Panc1 (cell line): ENCODE measurements around the gene CDH6. TPM values are rescaled to one million over a fixed set of nuclear protein-coding genes. Genes with fewer than 3 reads are reported as not detected.

Experiments
- ATAC-seq: fragments of 200-7000 bp; cut with Tn5 transposase; 2 replicates; pipeline ENCODE4 v1.9.1; 2020; ENCODE audit warnings: mild to moderate bottlenecking, moderate library complexity
- BruUV-seq: library from RNA; stranded (reverse); fragments of 400-500 nt; replicated peaks from 2 replicates; lab custom pipeline; 2021; lab: Mats Ljungman, UMichigan
- CTCF ChIA-PET: fragments of 300-600 bp; sonication (Branson Sonifier 250); formaldehyde crosslinking; loops from one replicate; lab custom pipeline; 2022; ENCODE audit warnings: antibody characterized with exemption; lab: Charles Lee
- POLR2A ChIA-PET: fragments of 300-600 bp; sonication (Branson Sonifier 250); formaldehyde crosslinking; loops from one replicate; lab custom pipeline; 2022; ENCODE audit warnings: antibody characterized with exemption; lab: Charles Lee
- DNase-seq: peaks from one replicate; pipeline ENCODE4 v3.0.0-alpha.2; 2010; ENCODE audit warnings: low read depth, low spot score
- H3K27ac ChIP-seq: 2 replicates; pipeline ENCODE4 v1.5.1; 2011; ENCODE audit warnings: mild to moderate bottlenecking, low read length, inconsistent platforms
- H3K27me3 ChIP-seq: fragments of 200-500 bp; sonication (Bioruptor generic); 2 replicates; pipeline ENCODE4 v1.6.0; 2014; ENCODE audit warnings: low read length, inconsistent platforms; ENCODE audit not compliant: control insufficient read depth, insufficient read depth
- H3K36me3 ChIP-seq: fragments of 200-500 bp; sonication (Bioruptor generic); 2 replicates; pipeline ENCODE4 v1.5.1; 2014; ENCODE audit warnings: inconsistent platforms, mild to moderate bottlenecking, low read length, moderate library complexity; ENCODE audit not compliant: control insufficient read depth, insufficient read depth
- H3K4me1 ChIP-seq: 2 replicates; pipeline ENCODE4 v1.5.1; 2011; ENCODE audit warnings: inconsistent platforms, mild to moderate bottlenecking, low read length, moderate library complexity; ENCODE audit not compliant: control insufficient read depth, insufficient read depth
- H3K4me3 ChIP-seq, 2 experiments: 2 replicates each; pipeline ENCODE4 v1.5.1; 2011 to 2012; ENCODE audit warnings: low read depth in 2 of 2, low read length in 2 of 2, mild to moderate bottlenecking in 2 of 2, inconsistent platforms in 1 of 2, moderate library complexity in 1 of 2
- H3K9me3 ChIP-seq: fragments of 200-500 bp; sonication (Bioruptor generic); 2 replicates; pipeline ENCODE4 v1.5.1; 2014; ENCODE audit warnings: low read depth, mild to moderate bottlenecking, inconsistent platforms, low read length, moderate library complexity; ENCODE audit not compliant: control insufficient read depth, insufficient read depth
- POLR2AphosphoS5 ChIP-seq: IDR thresholded peaks from 2 replicates; pipeline ENCODE4 v1.6.1; 2012; ENCODE audit warnings: mild to moderate bottlenecking, low read depth, low read length, moderate library complexity
- SIN3A ChIP-seq: IDR thresholded peaks from 2 replicates; pipeline ENCODE4 v1.6.1; 2012; ENCODE audit warnings: low read depth, mild to moderate bottlenecking, low read length, moderate library complexity, borderline replicate concordance; ENCODE audit not compliant: insufficient read depth
- TCF7L2 ChIP-seq: IDR thresholded peaks from 2 replicates; pipeline ENCODE4 v1.6.1; 2011; ENCODE audit warnings: mild to moderate bottlenecking, low read depth, low read length, inconsistent platforms
- in situ Hi-C: cut with HindIII; loops from 2 replicates; pipeline ENCODE4 v1.10.0; 2016; ENCODE audit warnings: low sequenced_read_pairs, low pct_unique_long_range_greater_than_20kb
- intact Hi-C: fragments of 100-400 bp; cut with micrococcal nuclease; formaldehyde crosslinking; loops from one replicate; pipeline ENCODE4 v1.10.0; 2022; ENCODE audit not compliant: unreplicated experiment
- total RNA-seq: library from RNA; stranded (reverse); gene quantifications from one replicate; pipeline ENCODE4 v1.2.1, GENCODE V29; 2021; ENCODE audit not compliant: unreplicated experiment
- TF ChIP-seq, protein P1 (sequence below), 2 experiments: IDR thresholded peaks; 2 replicates each; pipeline ENCODE4 v1.6.1; 2011 to 2012; ENCODE audit warnings: low read depth in 2 of 2, control low read depth in 1 of 2, low read length in 1 of 2, mild to moderate bottlenecking in 1 of 2, moderate library complexity in 1 of 2; ENCODE audit not compliant: insufficient read depth in 1 of 2
- TF ChIP-seq, protein P2 (sequence below): fragments of 450-650 bp; IDR thresholded peaks from 2 replicates; pipeline ENCODE4 v1.5.1; 2017; ENCODE audit warnings: mild to moderate bottlenecking

Gene CDH6
- total RNA-seq, 1 experiment from 2014 or later: 0.36 TPM

DNA sequence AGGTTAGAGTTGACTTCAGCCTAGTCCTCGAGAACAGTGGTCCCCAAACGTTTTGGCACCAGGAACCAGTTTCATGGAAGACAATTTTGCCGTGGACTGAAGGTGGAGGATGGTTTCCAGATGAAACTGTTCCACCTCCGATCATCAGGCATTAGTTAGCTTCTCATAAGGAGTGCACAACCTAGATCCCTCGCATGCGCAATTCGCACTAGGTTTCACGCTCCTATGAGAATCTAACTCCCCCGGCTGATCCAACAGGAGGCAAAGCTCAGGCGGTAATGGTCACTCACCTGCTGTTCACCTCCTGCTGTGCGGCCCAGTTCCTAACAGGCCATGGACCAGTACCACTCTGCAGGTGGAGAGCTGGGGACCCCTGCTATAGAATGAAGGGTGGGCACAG is 163.6 kb downstream of the CDH6 start:
- Histone ChIP-seq H3K27ac (no peak overlapping the region), H3K36me3 (no peaks in the 10 kb centered on the region), H3K4me1 (no peaks in the 10 kb centered on the region), H3K27me3 (peaks cover 4% of the 10 kb centered on the region; the same call in 1 of the 2 replicates), H3K4me3 (no peak overlapping the region), H3K9me3 (no peaks in the 10 kb centered on the region)
- ATAC-seq: no peak
- CTCF ChIA-PET: no interaction called here
- POLR2A ChIA-PET: no interaction called here
- TF ChIP-seq, protein P1, sequence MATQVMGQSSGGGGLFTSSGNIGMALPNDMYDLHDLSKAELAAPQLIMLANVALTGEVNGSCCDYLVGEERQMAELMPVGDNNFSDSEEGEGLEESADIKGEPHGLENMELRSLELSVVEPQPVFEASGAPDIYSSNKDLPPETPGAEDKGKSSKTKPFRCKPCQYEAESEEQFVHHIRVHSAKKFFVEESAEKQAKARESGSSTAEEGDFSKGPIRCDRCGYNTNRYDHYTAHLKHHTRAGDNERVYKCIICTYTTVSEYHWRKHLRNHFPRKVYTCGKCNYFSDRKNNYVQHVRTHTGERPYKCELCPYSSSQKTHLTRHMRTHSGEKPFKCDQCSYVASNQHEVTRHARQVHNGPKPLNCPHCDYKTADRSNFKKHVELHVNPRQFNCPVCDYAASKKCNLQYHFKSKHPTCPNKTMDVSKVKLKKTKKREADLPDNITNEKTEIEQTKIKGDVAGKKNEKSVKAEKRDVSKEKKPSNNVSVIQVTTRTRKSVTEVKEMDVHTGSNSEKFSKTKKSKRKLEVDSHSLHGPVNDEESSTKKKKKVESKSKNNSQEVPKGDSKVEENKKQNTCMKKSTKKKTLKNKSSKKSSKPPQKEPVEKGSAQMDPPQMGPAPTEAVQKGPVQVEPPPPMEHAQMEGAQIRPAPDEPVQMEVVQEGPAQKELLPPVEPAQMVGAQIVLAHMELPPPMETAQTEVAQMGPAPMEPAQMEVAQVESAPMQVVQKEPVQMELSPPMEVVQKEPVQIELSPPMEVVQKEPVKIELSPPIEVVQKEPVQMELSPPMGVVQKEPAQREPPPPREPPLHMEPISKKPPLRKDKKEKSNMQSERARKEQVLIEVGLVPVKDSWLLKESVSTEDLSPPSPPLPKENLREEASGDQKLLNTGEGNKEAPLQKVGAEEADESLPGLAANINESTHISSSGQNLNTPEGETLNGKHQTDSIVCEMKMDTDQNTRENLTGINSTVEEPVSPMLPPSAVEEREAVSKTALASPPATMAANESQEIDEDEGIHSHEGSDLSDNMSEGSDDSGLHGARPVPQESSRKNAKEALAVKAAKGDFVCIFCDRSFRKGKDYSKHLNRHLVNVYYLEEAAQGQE (IDR thresholded peaks at IDR 0.05; ENCODE audit: insufficient read depth in 1 of 2, low read depth in 2 of 2, low read length in 1 of 2): no peak
- TF ChIP-seq TCF7L2: no peak
- no peak for TF ChIP-seq POLR2AphosphoS5
- TF ChIP-seq, protein P2, sequence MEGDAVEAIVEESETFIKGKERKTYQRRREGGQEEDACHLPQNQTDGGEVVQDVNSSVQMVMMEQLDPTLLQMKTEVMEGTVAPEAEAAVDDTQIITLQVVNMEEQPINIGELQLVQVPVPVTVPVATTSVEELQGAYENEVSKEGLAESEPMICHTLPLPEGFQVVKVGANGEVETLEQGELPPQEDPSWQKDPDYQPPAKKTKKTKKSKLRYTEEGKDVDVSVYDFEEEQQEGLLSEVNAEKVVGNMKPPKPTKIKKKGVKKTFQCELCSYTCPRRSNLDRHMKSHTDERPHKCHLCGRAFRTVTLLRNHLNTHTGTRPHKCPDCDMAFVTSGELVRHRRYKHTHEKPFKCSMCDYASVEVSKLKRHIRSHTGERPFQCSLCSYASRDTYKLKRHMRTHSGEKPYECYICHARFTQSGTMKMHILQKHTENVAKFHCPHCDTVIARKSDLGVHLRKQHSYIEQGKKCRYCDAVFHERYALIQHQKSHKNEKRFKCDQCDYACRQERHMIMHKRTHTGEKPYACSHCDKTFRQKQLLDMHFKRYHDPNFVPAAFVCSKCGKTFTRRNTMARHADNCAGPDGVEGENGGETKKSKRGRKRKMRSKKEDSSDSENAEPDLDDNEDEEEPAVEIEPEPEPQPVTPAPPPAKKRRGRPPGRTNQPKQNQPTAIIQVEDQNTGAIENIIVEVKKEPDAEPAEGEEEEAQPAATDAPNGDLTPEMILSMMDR: no peak
- no peak for TF ChIP-seq SIN3A
- BruUV-seq: no TSS peak
- DNase-seq: no peak
- intact Hi-C loops (no loop called here), in situ Hi-C loops (no loop called here)

DNA sequence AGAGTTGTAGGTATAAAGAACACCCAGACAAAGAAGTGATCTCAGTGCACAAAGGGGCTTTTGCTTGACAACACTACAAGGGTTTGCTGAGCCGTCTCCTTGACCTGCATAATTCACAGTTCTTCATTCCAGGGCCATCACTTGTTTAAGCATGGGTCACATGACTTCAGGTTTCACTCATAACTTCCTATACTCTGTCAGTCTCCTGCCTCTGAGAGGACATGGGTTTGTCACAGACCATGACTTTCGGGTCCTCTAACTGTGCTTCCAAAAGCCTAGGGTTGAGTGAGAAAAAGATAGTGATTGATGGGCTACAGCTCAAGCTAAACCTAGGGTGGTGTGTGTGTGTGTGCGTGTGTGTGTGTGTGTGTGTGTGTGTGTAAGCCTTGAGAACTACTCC is 166.4 kb downstream of the CDH6 start:
- H3K4me1 ChIP-seq: no peaks in the 10 kb centered on the region
- H3K4me3 ChIP-seq: no peak overlapping the region
- no peaks in the 10 kb centered on the region; the same call in 1 of the 2 replicates for H3K27me3 ChIP-seq
- in situ Hi-C loops: no loop called here
- H3K36me3 ChIP-seq: no peaks in the 10 kb centered on the region
- BruUV-seq: no TSS peak
- ATAC-seq (no peak), DNase-seq (no peak)
- no peak overlapping the region for H3K27ac ChIP-seq
- intact Hi-C loops: no loop called here
- CTCF ChIA-PET: no interaction called here
- TF ChIP-seq POLR2AphosphoS5 (no peak), SIN3A (no peak), TCF7L2 (no peak)
- TF ChIP-seq, protein P1 (IDR thresholded peaks at IDR 0.05; ENCODE audit: insufficient read depth in 1 of 2, low read depth in 2 of 2, low read length in 1 of 2): no peak
- TF ChIP-seq, protein P2: no peak
- POLR2A ChIA-PET: interaction anchor here (0.5 kb wide), 1 partner anchor 8 kb away, joined by 4 read pairs; no protein-coding TSS in a partner anchor
- H3K9me3 ChIP-seq: no peaks in the 10 kb centered on the region
